HEK293 (cell line): Measurements from ENCODE around the gene ASTN2.

ENCODE experiments used
- CTCF ChIP-seq: fragments of 450-650 bp; formaldehyde crosslinking; IDR thresholded peaks from 2 replicates; pipeline ENCODE4 v1.5.1; 2016; ENCODE audit warnings: missing biosample characterization, missing genetic modification characterization
- REST ChIP-seq: fragments of 450-650 bp; formaldehyde crosslinking; IDR thresholded peaks from 2 replicates; pipeline ENCODE4 v1.5.1; 2016; ENCODE audit warnings: missing biosample characterization, missing genetic modification characterization
- ZNF274 ChIP-seq, 2 experiments: fragments of 200-500 bp in 1 of 2; fragments of 450-650 bp in 1 of 2; sonication (Bioruptor generic) in 1 of 2; formaldehyde crosslinking in 1 of 2; IDR thresholded peaks; 2 replicates each; pipeline versions ENCODE4 v1.5.1 to v1.6.1; 2014 to 2016; ENCODE audit warnings: borderline replicate concordance in 1 of 2, inconsistent platforms in 1 of 2, low read length in 1 of 2, missing biosample characterization in 1 of 2, missing genetic modification characterization in 1 of 2
- ZNF404 ChIP-seq: fragments of 450-650 bp; formaldehyde crosslinking; IDR thresholded peaks from 2 replicates; pipeline ENCODE4 v1.5.1; 2017; ENCODE audit warnings: missing biosample characterization, missing genetic modification characterization
- ZNF571 ChIP-seq: fragments of 450-650 bp; formaldehyde crosslinking; IDR thresholded peaks from 2 replicates; pipeline ENCODE4 v1.5.0; 2017; ENCODE audit warnings: missing biosample characterization, missing genetic modification characterization
- ZNF670 ChIP-seq: fragments of 450-650 bp; formaldehyde crosslinking; IDR thresholded peaks from 2 replicates; pipeline ENCODE4 v1.5.1; 2016; ENCODE audit warnings: missing biosample characterization, missing genetic modification characterization, low read depth

DNA sequence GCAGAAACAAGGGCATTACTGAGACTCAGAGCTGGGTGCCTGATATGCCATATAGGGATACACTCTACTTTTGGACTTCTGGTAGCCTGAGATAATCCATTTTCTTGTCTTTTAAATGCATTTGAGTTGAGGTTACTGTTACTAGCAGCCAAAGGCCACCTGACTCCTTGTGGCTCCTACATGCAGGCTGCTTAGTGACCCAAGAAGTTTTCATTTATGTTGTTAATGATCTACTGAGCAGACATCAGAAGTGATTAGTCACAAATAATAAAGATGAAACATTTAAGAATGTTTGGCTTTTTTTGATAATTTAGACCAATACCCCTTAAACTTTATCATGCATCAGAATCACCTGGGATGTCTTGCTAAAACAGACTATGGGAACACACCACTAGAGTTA is 899.3 kb downstream of the ASTN2 start:
- TF ChIP-seq ZNF670 (tag by site-specific recombination) (no peak), ZNF571 (tag by site-specific recombination) (no peak), CTCF (tag by site-specific recombination) (no peak), ZNF274 (IDR thresholded peaks at IDR 0.05; ENCODE audit: low read length) (no peak), ZNF274 (tag by site-specific recombination; IDR thresholded peaks at IDR 0.05; ENCODE audit: borderline replicate concordance) (no peak), ZNF404 (no peak), REST (tag by site-specific recombination) (no peak)
